ENCODE data around the gene C1orf210. TPM values are rescaled to one million over a fixed set of nuclear protein-coding genes. Genes with fewer than 3 reads are reported as not detected.

The C1orf210 gene
- total and polyA plus RNA-seq, 12 donors = not detected

- no peaks in the 10 kb centered on the region for H3K9me3 ChIP-seq (replicated peaks in 1 of 3)
- peak in 6 of 7 donors; percentile 68 to 86 (median 72) for DNase-seq
- 22 to 38% (median 27%) methylated on average over 5 to 6 of the region's 6 CpGs for WGBS, 4 donors
- TF ChIP-seq POLR2A (IDR thresholded peaks at IDR 0.05) = no peak
- TF ChIP-seq CTCF (IDR thresholded peaks at IDR 0.05) = no peak
- H3K36me3 ChIP-seq (replicated peaks in 1 of 2) = no peaks in the 10 kb centered on the region
- no peaks in the 10 kb centered on the region for H3K27me3 ChIP-seq
- H3K27ac ChIP-seq = peak overlapping the region in 2 of 5 donors; percentile 32 to 68
- H3K4me3 ChIP-seq = no peak overlapping the region
- intact Hi-C loops (cut with DNase I) = no loop called here
- H3K4me1 ChIP-seq (replicated peaks in 1 of 2) = peaks cover 0 to 9% of the 10 kb centered on the region in 2 donors
Measured at GRCh38 chr1:43329995-43330751, 44.8 kb upstream of the C1orf210 start.

GRCh38 chr1:43327549-43328292 lies 42.3 kb upstream of the C1orf210 start:
- no peak for DNase-seq
- Histone ChIP-seq H3K27ac (no peak overlapping the region), H3K27me3 (no peaks in the 10 kb centered on the region), H3K4me3 (no peak overlapping the region), H3K4me1 (replicated peaks in 1 of 2) (peaks cover 0 to 9% of the 10 kb centered on the region in 2 donors), H3K36me3 (replicated peaks in 1 of 2) (no peaks in the 10 kb centered on the region), H3K9me3 (replicated peaks in 1 of 3) (no peaks in the 10 kb centered on the region)
- TF ChIP-seq POLR2A (IDR thresholded peaks at IDR 0.05) = no peak
- no peak for TF ChIP-seq CTCF (IDR thresholded peaks at IDR 0.05)
- WGBS, 4 donors = 77 to 98% (median 94%) methylated on average over 1 of the region's 1 CpG
- intact Hi-C loops (cut with DNase I) = no loop called here

- TF ChIP-seq CTCF (IDR thresholded peaks at IDR 0.05) = no peak
- TF ChIP-seq POLR2A (IDR thresholded peaks at IDR 0.05) = no peak
Measured at GRCh38 chr1:43325381-43325780, 40.0 kb upstream of the C1orf210 start.

GRCh38 chr1:43324810-43325209 lies 39.4 kb upstream of the C1orf210 start:
- intact Hi-C loops (cut with DNase I) = no loop called here
- no peaks in the 10 kb centered on the region for H3K9me3 ChIP-seq (replicated peaks in 1 of 3)
- H3K4me3 ChIP-seq = no peak overlapping the region
- peaks cover 0 to 6% of the 10 kb centered on the region in 2 donors for H3K4me1 ChIP-seq (replicated peaks in 1 of 2)
- no peaks in the 10 kb centered on the region for H3K36me3 ChIP-seq (replicated peaks in 1 of 2)
- H3K27me3 ChIP-seq = no peaks in the 10 kb centered on the region
- DNase-seq = no peak
- WGBS, 4 donors = 86 to 94% (median 92%) methylated on average over 1 of the region's 1 CpG
- TF ChIP-seq POLR2A (IDR thresholded peaks at IDR 0.05) (no peak), CTCF (IDR thresholded peaks at IDR 0.05) (no peak)
- H3K27ac ChIP-seq = no peak overlapping the region

More at GRCh38 chr1:43325381-43325780, 40.0 kb upstream of the C1orf210 start:
- intact Hi-C loops (cut with DNase I) = no loop called here
- Histone ChIP-seq H3K36me3 (replicated peaks in 1 of 2) (no peaks in the 10 kb centered on the region), H3K27ac (no peak overlapping the region), H3K4me1 (replicated peaks in 1 of 2) (peaks cover 0 to 11% of the 10 kb centered on the region in 2 donors), H3K27me3 (no peaks in the 10 kb centered on the region), H3K9me3 (replicated peaks in 1 of 3) (no peaks in the 10 kb centered on the region), H3K4me3 (no peak overlapping the region)
- no peak for DNase-seq

Data from adrenal gland (tissue), 12 donors.